ENCODE results near the gene CENPP.

DNA sequence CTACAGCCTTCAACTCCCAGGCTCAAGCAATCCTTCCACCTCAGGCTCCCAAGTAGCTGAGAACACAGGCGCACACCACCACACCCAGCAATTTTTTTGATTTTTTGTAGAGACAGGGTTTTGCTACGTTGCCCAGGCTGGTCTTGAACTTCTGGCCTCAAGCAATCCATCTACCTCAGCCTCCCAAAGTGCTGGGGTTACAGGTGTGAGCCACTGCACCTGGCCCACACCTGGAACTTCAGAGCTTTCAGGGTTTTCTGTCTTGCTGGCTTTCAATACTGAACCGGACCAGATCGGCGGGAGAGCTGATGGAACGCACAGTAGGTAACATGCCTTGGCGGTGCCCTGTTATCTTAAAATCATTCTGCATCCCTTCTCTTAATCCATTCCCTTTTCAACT lies 313.4 kb downstream of the CENPP start:
- no peak for TF ChIP-seq SUZ12 (IDR thresholded peaks at IDR 0.05)
- TF ChIP-seq BHLHE40 (IDR thresholded peaks at IDR 0.05; ENCODE audit: borderline replicate concordance): no peak
- no peak for TF ChIP-seq TARDBP (IDR thresholded peaks at IDR 0.05)
